ENCODE data around the gene COPE.
A peak's percentile ranks its signal among the peaks of the same experiment; 100 is the strongest.

The COPE gene

DNA sequence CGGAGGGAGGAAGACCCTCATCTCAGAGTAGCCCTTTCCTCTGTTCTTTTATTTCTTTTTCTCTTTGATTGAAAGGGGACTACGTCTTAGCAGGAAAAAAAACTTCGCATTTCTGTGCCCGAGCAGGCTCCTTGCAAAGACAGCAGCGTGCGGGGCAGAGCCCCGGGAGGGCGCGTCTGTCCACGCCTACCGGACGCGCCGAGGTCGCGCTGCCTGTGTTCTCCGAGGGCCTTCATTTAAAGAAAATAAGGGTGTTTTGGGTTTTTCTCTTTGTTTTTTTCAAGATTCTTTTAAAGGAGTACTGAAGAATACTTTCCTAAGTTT is 52.4 kb downstream of the COPE start:
- no peak for DNase-seq (ENCODE audit: low read depth)

DNA sequence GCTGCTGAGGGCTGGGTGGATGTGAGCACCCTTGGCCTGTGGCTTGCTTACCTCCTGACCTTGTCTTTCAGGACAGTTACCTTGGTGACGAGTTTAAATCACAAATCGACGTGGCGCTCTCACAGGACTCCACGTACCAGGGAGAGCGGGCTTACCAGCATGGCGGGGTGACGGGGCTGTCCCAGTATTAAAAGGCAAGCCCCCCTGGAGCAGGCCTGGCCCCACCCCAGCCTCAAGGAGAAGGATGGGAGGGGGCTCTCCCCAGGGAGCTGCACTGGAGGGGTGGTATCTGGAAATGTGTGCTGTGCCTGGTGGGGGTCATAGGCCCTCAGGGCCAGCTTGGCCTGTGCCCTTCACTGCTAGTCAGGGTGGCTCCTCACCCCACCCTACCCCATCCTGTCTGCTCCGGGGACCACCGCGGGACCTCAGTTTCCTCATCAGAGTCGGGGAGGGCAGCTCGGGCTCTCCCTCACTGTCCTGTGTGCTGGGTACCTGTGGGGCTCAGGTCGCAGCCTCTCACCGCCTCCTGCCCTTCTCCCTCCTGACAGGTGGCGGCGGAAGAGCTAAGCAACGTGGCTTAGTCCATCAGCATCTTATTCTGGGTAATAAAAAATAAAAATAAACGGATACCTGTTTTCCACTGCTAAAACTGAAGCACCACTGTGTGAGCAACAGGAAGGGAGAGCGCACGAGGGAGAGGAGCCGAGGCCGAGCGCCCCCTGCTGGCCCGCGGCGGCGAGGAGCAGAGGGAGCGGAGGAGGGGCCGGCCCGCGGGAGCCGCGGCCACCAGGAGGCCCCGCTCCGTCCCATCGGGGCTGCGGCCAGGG is 53.0 kb downstream of the COPE start:
- DNase-seq (ENCODE audit: low read depth): peak; percentile 54

DNA sequence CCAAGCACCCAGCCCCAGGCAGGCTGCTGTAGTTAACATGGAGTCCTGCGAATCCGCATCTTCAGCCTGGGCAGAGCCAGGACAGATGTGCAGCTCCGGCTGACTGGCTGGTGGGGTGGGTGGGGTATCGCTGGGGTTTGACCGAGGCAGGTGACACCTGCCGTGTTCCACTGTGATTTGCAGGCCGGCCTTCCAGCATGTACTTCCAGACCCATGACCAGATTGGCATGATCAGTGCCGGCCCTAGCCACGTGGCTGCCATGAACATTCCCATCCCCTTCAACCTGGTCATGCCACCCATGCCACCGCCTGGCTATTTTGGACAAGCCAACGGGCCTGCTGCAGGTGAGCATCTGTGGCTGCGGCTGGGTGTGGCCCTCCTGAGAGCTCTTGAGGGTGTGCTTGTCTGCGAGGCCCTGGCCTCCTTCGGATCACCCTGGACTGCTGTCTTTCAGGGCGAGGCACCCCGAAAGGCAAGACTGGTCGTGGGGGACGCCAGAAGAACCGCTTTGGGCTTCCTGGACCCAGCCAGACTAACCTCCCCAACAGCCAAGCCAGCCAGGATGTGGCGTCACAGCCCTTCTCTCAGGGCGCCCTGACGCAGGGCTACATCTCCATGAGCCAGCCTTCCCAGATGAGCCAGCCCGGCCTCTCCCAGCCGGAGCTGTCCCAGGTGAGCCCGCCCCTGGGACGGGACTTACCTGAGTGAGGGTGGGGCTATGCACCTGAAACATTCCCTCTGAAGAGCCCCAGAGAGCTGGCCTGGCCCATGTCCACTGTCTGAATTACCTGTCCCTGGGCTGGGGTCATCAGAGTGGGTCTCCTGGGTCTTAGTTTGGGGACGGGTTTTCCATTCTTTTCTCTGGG is 53.8 kb downstream of the COPE start:
- DNase-seq (ENCODE audit: low read depth): no peak

DNA sequence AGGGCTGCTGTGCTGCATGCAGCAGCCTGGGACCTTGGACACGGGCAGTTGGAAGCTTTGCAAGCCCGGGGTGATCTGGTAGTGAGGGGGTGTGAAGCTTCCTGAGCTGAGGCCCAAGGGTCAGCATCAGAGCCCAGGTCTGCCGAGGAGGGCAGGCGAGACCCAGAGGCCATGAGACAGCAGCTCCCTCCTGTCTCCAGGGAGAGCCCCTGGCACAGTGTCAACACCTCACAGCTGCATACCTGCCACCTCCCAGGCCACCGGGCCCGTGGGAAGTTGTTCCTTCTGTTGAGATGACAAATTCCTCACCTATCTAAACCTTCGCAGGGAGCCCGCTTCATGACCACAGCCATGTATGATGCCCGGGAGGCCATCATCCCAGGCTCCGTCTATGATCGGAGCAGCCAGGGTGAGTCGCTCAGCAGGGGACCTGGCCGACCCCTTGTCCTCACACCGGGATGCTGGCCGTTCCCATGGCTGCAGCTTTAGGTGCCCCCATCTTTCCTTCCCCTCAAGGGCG is 55.3 kb downstream of the COPE start:
- DNase-seq (ENCODE audit: low read depth): no peak

DNA sequence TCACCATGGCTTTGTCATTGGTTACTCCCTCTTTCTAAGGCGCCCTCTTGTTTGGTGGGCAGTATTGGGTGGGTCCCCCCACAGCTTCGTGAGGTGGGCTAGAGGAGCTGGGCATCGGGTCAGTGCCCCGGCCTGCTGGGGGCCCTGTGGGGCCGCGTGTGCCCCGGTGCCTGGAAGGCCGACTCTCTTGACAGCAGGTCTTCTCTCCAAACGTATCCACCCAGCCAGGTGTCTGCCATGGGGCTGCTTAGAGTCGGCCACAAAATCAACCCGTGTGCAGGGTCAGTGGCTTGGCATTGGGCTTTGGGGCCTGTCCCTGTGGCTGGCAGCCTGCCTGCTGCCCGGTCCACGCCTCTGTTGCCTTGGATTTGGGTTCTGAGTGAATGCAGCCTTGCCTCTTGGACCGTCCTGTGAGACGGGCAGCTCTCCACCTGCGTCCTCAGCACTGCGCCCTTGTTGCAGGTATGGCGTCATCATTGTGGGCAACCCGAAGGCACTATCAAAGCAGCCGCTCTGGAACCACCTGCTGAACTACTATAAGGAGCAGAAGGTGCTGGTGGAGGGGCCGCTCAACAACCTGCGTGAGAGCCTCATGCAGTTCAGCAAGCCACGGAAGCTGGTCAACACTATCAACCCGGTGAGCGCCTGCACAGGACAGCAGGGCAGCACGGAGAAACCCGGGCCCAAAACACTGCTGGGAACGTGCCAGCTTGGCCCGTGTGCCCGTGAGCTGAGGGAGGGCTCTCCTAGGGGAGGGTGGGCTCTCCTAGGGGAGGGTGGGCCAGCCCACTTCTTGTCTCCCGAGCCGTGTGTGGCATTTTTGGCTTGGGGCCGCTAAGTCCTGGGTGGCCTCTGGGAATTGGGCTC is 56.0 kb downstream of the COPE start:
- no peak for DNase-seq (ENCODE audit: low read depth)

DNA sequence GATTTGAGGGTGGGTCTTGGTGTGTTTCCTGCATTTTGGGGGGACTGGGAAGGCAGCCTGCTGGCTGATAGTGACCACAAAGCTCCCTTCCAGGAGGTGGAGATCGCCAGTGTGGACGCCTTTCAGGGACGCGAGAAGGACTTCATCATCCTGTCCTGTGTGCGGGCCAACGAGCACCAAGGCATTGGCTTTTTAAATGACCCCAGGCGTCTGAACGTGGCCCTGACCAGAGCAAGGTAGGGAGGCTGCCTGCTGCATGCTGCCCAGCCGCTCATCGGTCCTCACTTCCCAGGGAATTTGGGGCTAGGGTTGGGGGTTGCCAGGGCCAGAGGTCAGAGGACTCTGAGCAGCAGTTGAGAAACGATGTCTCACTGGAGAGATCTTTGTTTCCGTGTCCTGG is 57.3 kb downstream of the COPE start:
- no peak for DNase-seq (ENCODE audit: low read depth)

DNA sequence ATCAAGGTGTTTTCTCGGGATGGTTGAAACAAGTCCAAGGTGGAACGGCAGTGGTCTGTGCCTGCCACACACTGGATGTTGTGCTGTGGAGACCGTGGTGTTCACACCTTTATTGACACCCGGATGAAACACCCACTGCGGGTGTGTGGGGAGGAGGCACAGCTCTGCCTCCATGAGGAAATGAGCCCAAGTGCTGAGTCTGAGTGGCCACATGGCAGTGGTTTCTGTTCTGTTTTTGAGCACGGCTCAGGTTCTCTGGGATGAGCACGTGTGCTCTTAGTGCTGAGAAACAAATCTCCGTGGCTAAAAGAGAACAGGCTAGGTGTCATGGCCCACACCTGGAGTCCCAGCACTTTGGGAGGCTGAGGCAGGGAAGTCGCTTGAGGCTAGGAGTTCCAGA is 58.0 kb downstream of the COPE start:
- no peak for DNase-seq (ENCODE audit: low read depth)

DNA sequence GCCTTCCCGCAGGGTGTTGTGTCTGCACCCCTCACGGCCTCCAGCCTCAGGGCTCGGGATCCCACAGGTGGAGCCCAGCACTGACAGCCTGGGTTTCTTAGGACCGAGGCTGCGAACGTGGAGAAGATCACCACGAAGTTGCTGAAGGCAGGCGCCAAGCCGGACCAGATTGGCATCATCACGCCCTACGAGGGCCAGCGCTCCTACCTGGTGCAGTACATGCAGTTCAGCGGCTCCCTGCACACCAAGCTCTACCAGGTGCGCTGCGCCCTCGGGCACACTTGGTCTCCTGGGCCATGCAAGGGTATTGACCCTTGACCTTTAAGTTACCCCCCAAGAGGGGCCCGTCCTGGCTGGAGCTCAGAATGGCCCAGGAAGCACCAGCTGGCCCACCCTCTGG is 58.5 kb downstream of the COPE start:
- no peak for DNase-seq (ENCODE audit: low read depth)

DNA sequence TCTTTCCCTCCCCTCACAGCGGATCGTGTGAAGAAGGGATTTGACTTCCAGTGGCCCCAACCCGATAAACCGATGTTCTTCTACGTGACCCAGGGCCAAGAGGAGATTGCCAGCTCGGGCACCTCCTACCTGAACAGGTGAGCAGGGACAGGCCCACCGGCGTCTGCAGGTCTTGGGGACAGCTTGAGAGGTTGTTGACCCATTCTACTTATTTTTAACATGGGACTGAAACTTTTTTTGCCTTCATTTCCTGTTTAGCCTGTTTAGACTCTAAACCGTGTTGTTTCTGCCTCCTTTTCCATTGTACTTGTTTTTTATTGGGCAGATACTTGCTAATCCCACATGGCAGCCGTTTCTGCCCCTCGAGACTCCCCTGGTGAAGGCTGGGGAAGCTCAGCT is 58.9 kb downstream of the COPE start:
- DNase-seq (ENCODE audit: low read depth): no peak

DNA sequence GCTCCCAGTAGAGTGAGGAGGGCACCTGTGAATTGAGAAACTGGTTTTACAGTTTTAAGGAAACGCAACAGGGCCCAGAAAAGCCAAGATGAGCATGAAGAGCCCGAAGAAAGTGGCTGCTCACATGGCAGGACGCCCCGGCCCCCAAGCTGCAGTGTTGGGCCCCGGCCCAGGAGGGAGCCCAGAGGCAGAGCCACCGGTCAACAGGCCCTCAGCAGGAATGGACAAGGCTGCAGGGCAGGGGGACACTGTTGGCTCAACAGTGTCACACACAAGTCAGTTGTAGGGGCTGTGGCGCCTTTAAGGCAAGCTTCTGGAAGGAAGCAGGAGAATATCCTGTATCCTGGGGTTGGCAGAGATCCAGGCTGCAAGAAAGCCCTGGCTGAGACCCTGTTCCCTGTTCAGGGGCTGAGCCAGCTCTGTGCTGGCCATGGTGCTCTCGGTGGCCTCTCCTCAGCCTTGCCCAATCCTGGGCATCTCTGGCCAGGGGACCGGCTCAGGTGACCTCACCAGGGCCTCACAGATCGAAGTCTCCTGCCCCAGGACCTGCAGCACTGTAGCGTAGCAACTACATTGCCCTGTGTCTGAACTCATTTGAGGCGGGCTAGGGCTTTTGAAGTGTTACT is 59.4 kb downstream of the COPE start:
- no peak for DNase-seq (ENCODE audit: low read depth)

DNA sequence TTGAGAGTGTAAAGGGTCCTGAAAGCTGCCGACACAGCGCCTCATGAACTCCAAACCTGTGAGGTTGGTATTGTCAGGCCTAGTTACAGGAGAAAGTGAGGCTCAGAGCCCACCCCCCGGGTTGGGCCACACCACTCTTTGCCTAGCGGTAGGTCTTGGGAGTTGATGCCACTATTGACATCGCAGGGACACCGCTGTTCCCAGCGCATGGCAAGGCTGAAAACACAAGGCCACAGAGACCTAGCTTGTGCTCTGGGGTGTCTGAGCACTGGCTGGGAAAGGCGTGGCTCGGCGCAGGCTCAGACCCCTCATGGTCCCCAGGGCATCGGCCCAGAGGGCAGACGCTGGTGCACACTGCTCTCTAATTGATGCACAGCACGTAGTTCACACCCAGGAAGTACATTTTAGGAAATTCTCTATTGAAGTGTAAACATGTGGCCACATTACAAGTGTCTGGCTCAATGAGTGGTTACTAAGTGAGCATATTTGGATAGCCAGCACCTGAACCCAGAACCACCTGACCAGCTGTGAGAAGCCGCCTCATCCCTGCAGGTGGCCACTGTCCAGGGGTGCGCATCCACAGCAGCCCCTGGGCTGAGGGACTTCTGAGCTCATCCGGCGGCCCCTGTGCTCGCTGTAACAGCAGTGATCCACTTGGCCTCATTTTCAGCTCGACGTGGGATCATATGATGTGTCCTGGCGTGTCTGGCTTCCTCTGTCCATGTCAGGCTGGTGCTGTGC is 60.1 kb downstream of the COPE start:
- no peak for DNase-seq (ENCODE audit: low read depth)

DNA sequence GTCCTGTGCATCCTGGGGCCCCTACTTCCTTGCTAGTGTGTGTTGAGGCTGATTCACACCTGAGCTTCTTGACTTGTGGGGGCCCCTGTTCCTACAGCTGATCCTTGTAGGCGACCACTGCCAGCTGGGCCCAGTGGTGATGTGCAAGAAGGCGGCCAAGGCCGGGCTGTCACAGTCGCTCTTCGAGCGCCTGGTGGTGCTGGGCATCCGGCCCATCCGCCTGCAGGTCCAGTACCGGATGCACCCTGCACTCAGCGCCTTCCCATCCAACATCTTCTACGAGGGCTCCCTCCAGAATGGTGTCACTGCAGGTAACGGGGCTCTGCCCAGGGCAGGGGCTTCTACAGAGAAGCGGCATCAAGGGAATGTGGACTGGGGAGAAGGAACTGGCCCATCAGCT is 62.0 kb downstream of the COPE start:
- DNase-seq (ENCODE audit: low read depth): no peak

DNA sequence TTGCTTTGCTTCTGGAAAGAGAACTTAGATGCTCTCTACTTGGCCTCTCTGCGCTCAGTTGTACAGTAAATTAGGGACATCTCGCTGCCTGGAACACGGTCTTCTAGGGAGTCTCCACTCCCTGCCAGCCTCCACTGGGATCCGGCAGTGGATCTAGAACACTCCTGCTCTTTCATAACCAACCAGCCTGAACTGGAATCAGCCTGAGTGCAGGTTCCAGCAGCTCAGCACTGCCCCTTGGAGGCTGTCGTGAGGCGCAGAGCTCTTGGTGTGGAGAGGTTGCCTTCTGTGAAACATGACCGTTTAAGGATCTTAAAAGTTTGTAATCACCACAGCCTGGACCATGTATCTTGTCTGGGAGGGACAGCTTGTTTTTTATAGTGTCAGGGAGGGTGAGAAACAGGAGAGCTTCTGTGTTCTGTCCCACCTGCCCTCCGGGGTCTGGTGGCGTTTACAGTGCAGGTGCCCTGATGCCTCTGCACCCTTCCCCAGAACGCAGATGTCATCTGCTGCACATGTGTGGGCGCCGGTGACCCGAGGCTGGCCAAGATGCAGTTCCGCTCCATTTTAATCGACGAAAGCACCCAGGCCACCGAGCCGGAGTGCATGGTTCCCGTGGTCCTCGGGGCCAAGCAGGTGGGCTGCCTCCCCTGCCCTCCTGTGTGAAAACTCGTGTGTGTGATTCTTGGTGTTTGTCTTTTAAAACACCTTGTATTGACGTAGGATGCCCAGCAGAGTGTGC is 62.6 kb downstream of the COPE start:
- DNase-seq (ENCODE audit: low read depth): no peak

DNA sequence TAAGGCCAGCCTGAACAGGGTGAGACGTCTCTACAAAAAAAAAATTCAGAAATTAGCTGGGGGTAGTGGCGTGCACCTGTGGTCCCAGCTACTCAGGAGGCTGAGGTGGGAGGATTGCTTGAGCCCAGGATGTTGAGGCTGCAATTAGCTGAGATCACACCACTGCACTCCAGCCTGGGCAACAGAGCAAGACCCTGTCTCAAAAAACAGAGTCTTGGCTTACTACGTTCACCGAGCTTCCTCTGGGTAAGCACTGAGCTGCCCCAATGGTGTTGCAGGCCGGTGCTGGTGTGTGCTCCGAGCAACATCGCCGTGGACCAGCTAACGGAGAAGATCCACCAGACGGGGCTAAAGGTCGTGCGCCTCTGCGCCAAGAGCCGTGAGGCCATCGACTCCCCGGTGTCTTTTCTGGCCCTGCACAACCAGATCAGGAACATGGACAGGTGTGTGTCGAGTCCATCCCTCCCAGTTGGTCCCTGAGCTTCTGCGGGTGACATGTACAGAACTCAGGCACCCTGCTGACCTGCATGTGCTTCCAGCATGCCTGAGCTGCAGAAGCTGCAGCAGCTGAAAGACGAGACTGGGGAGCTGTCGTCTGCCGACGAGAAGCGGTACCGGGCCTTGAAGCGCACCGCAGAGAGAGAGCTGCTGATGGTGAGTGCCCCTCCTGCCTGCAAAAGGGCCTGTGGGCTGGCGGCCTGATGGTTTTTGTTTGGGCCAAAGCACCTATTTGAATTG is 63.4 kb downstream of the COPE start:
- DNase-seq (ENCODE audit: low read depth): no peak

DNA sequence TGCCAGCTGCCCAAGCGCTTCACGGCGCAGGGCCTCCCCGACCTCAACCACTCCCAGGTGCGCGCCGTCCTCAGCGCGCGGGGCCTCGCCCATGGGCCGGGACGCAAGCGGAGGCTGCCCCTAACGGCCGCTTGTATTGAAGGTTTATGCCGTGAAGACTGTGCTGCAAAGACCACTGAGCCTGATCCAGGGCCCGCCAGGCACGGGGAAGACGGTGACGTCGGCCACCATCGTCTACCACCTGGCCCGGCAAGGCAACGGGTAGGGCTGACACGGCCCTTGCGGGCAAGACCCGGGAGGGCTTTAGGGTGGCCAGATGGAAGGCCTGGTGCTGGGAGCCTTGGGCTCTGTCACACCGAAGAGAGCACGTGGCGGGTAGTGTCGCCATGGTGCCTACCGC is 64.2 kb downstream of the COPE start:
- DNase-seq (ENCODE audit: low read depth): no peak

DNA sequence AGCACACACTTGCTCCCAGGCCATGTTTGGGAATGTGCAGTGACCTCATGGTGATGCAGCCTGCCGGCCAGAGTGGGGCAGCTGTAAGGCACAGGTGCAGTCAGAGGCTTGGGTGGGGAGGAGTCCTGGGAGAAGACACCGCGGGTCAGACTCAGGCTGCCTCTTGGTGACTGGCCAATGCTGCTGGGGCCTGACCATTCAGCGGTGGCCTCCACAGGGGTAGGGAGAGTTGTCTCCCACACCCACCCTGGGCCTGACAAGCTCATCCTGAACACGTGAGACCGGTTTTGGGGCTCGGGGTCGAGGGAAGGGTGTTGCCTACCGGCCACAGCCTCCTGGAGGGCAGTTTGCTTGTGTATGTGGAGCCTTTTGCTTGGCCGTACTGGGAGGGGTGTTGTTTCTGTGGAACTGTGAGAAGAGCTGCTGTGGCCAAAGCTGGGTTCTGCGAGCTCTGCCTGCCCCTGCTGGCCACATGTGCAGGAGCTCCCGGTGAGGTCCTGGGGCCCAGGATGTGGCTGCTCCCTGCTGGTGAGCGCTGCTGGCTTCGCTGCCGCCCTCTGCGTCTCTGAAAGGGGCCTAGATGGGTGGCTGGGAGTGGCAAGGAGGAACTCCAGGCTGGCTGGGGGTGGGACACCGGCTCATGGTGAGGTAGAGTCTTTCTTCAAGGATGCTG is 65.3 kb downstream of the COPE start:
- DNase-seq (ENCODE audit: low read depth): no peak

DNA sequence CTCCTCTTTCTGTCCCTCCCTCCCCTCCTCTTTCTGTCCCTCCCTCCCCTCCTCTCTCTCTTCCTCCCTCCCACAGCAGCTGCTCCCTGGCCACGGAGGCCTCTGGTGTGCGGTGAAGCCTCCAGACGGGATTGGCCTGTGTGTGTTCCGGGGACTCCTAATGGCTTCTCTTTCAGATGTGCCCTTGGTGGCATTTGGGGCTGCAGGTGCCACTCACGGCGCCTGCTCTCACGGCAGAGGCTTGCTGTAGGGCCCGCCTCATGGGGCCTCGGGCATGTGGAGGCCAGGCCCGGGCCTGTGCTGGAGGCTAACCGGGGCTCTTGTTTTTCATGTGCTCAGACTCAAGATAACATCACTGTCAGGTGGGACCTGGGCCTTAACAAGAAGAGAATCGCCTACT is 66.5 kb downstream of the COPE start:
- no peak for DNase-seq (ENCODE audit: low read depth)

DNA sequence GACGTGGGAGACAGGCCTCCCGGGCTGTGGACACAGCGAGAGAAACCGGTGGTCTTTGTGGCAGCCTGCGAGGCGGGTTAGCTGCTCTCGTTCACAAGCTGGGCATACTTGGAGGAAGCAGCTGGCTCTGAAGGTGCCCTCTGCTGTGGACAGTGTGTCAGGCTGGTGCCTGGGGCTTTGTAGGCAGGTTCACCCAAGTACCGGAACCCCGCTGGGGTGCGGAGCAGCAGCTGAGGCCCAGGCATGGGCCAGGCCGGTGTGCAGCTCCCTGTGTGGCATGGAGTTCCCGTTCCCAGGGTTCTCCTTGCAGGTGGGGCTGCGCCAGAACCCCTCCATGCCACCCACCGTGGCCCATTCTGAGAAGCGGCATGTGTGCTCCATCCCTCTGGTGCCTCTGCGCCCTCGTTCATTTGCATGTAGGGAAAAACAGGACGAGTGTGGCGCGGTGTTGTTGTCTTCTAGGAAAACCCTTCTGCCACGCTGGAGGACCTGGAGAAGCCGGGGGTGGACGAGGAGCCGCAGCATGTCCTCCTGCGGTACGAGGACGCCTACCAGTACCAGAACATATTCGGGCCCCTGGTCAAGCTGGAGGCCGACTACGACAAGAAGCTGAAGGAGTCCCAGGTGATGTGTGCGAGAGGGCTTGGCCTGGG is 67.4 kb downstream of the COPE start:
- no peak for DNase-seq (ENCODE audit: low read depth)

Measured in stimulated activated CD8-positive, alpha-beta memory T cell treated with anti-CD3 and anti-CD28 coated beads, Interleukin-15, amount 100 ng/mL, for 24 hours (primary cell).